ENCODE data around the gene PATJ.

The PATJ gene

GRCh38 chr1:61951731-61952580, 209.7 kb downstream of the PATJ start:
- H3K27ac ChIP-seq (ENCODE audit: low read depth, low read length) = no peak overlapping the region
- no peaks in the 10 kb centered on the region for H3K79me2 ChIP-seq (ENCODE audit: insufficient read depth, low read length)
- no peak overlapping the region for H3K9ac ChIP-seq (ENCODE audit: low read length)
- no peak overlapping the region for H2AFZ ChIP-seq (ENCODE audit: low read depth, low read length, severe bottlenecking)
- H3F3A ChIP-seq (ENCODE audit: insufficient read depth) = no peaks in the 10 kb centered on the region
- no peaks in the 10 kb centered on the region for H3K27me3 ChIP-seq (ENCODE audit: low read length)
- no peaks in the 10 kb centered on the region for H3K9me2 ChIP-seq (replicated peaks; ENCODE audit: insufficient read depth, low read length)
- H3K36me3 ChIP-seq (ENCODE audit: low read length) = no peaks in the 10 kb centered on the region
- no peak overlapping the region for H3K4me3 ChIP-seq (ENCODE audit: insufficient read depth, low read length, poor library complexity, severe bottlenecking)
- TF ChIP-seq EZH2phosphoT487 (conservative IDR thresholded peaks at IDR 0.05; ENCODE audit: low read length) = no peak
- no peak for TF ChIP-seq CTCF (IDR thresholded peaks at IDR 0.05; ENCODE audit: insufficient read depth, low read length, poor library complexity, severe bottlenecking)
- no peak overlapping the region for H3K4me2 ChIP-seq (ENCODE audit: low read depth, low read length, poor library complexity, severe bottlenecking)
- H3K9me3 ChIP-seq (ENCODE audit: insufficient read depth, low read length) = no peaks in the 10 kb centered on the region
- no peaks in the 10 kb centered on the region for H4K20me1 ChIP-seq (ENCODE audit: low read depth, low read length)

GRCh38 chr1:61952675-61953074, 210.4 kb downstream of the PATJ start:
- Histone ChIP-seq H3K79me2 (ENCODE audit: insufficient read depth, low read length) (no peaks in the 10 kb centered on the region), H3K36me3 (ENCODE audit: low read length) (no peaks in the 10 kb centered on the region), H4K20me1 (ENCODE audit: low read depth, low read length) (no peaks in the 10 kb centered on the region), H3K9ac (ENCODE audit: low read length) (no peak overlapping the region), H3K9me2 (replicated peaks; ENCODE audit: insufficient read depth, low read length) (no peaks in the 10 kb centered on the region), H3F3A (ENCODE audit: insufficient read depth) (no peaks in the 10 kb centered on the region), H2AFZ (ENCODE audit: low read depth, low read length, severe bottlenecking) (no peak overlapping the region), H3K4me2 (ENCODE audit: low read depth, low read length, poor library complexity, severe bottlenecking) (no peak overlapping the region), H3K27me3 (ENCODE audit: low read length) (no peaks in the 10 kb centered on the region), H3K27ac (ENCODE audit: low read depth, low read length) (no peak overlapping the region), H3K9me3 (ENCODE audit: insufficient read depth, low read length) (no peaks in the 10 kb centered on the region), H3K4me3 (ENCODE audit: insufficient read depth, low read length, poor library complexity, severe bottlenecking) (no peak overlapping the region)
- TF ChIP-seq CTCF (IDR thresholded peaks at IDR 0.05; ENCODE audit: insufficient read depth, low read length, poor library complexity, severe bottlenecking) (no peak), EZH2phosphoT487 (conservative IDR thresholded peaks at IDR 0.05; ENCODE audit: low read length) (no peak)

GRCh38 chr1:61953076-61953789, 211.0 kb downstream of the PATJ start:
- no peak overlapping the region for H3K9ac ChIP-seq (ENCODE audit: low read length)
- H3F3A ChIP-seq (ENCODE audit: insufficient read depth) = no peaks in the 10 kb centered on the region
- H4K20me1 ChIP-seq (ENCODE audit: low read depth, low read length) = no peaks in the 10 kb centered on the region
- no peaks in the 10 kb centered on the region for H3K36me3 ChIP-seq (ENCODE audit: low read length)
- no peak overlapping the region for H3K4me2 ChIP-seq (ENCODE audit: low read depth, low read length, poor library complexity, severe bottlenecking)
- TF ChIP-seq EZH2phosphoT487 (conservative IDR thresholded peaks at IDR 0.05; ENCODE audit: low read length) (no peak), CTCF (IDR thresholded peaks at IDR 0.05; ENCODE audit: insufficient read depth, low read length, poor library complexity, severe bottlenecking) (no peak)
- no peaks in the 10 kb centered on the region for H3K9me2 ChIP-seq (replicated peaks; ENCODE audit: insufficient read depth, low read length)
- H3K9me3 ChIP-seq (ENCODE audit: insufficient read depth, low read length) = no peaks in the 10 kb centered on the region
- no peak overlapping the region for H3K27ac ChIP-seq (ENCODE audit: low read depth, low read length)
- H3K27me3 ChIP-seq (ENCODE audit: low read length) = no peaks in the 10 kb centered on the region
- H3K4me3 ChIP-seq (ENCODE audit: insufficient read depth, low read length, poor library complexity, severe bottlenecking) = no peak overlapping the region
- no peaks in the 10 kb centered on the region for H3K79me2 ChIP-seq (ENCODE audit: insufficient read depth, low read length)
- no peak overlapping the region for H2AFZ ChIP-seq (ENCODE audit: low read depth, low read length, severe bottlenecking)

All from SU-DHL-6 (cell line).